Neuronal stem cell (in vitro differentiated cells): ENCODE data around the gene NR1H3.
"Not testable (repeated sequence)": the region's sequence is repeated elsewhere in the genome, so short reads cannot be mapped to it uniquely, and the experiment has no call there.

Source experiments
- DNase-seq: peaks from one replicate; pipeline ENCODE4 v3.0.0-alpha.2; 2013; ENCODE audit warnings: low spot score
- H2AFZ ChIP-seq: one replicate; pipeline ENCODE4 v1.6.1; 2013; ENCODE audit warnings: mild to moderate bottlenecking, low read length, inconsistent platforms
- H2AK5ac ChIP-seq: 2 replicates; pipeline ENCODE4 v1.6.1; 2013; ENCODE audit warnings: low read depth, mild to moderate bottlenecking, inconsistent platforms, low read length, moderate library complexity, mixed read lengths
- H2BK120ac ChIP-seq: 2 replicates; pipeline ENCODE4 v1.6.1; 2013; ENCODE audit warnings: low read depth, mild to moderate bottlenecking, inconsistent platforms, low read length, moderate library complexity, mixed read lengths
- H2BK12ac ChIP-seq: one replicate; pipeline ENCODE4 v1.6.1; 2013; ENCODE audit warnings: low read length, inconsistent platforms
- H2BK15ac ChIP-seq: 2 replicates; pipeline ENCODE4 v1.6.1; 2013; ENCODE audit warnings: mild to moderate bottlenecking, low read length, inconsistent platforms, mixed read lengths
- H2BK5ac ChIP-seq: one replicate; pipeline ENCODE4 v1.6.1; 2013; ENCODE audit warnings: inconsistent platforms, mild to moderate bottlenecking, low read length, moderate library complexity
- H3K14ac ChIP-seq: one replicate; pipeline ENCODE4 v1.6.1; 2013; ENCODE audit warnings: low read length, inconsistent platforms
- H3K18ac ChIP-seq: 2 replicates; pipeline ENCODE4 v1.6.1; 2013; ENCODE audit warnings: low read length, inconsistent platforms
- H3K23ac ChIP-seq: 2 replicates; pipeline ENCODE4 v1.6.1; 2013; ENCODE audit warnings: low read depth, mild to moderate bottlenecking, mixed read lengths, low read length, inconsistent platforms; ENCODE audit not compliant: poor library complexity
- H3K27ac ChIP-seq: replicated peaks from 3 replicates; pipeline ENCODE4 v1.5.1; 2013; ENCODE audit warnings: low read length, inconsistent platforms
- H3K27me3 ChIP-seq, 3 experiments: 2 replicates each; pipeline ENCODE4 v1.6.1; 2013; ENCODE audit warnings: low read length in 3 of 3, mild to moderate bottlenecking in 2 of 3, inconsistent platforms in 1 of 3, low read depth in 1 of 3, mixed read lengths in 1 of 3, moderate library complexity in 1 of 3; ENCODE audit not compliant: control insufficient read depth in 3 of 3, insufficient read depth in 3 of 3
- H3K36me3 ChIP-seq, 2 donors: replicated peaks in 1 of 2; 2 replicates each; pipeline ENCODE4 v1.6.1; 2013; ENCODE audit warnings: low read length in 2 of 2; ENCODE audit not compliant: control insufficient read depth in 2 of 2, insufficient read depth in 2 of 2
- H3K4ac ChIP-seq: 2 replicates; pipeline ENCODE4 v1.6.1; 2013; ENCODE audit warnings: inconsistent platforms, mild to moderate bottlenecking, low read length, moderate library complexity
- H3K4me1 ChIP-seq, 2 donors: 1 replicate in 1 of 2; 2 replicates in 1 of 2; pipeline ENCODE4 v1.6.1; 2013; ENCODE audit warnings: low read length in 2 of 2, low read depth in 1 of 2; ENCODE audit not compliant: control insufficient read depth in 2 of 2, insufficient read depth in 1 of 2
- H3K4me2 ChIP-seq: one replicate; pipeline ENCODE4 v1.6.1; 2013; ENCODE audit warnings: mild to moderate bottlenecking, low read length, inconsistent platforms; ENCODE audit not compliant: insufficient read depth, poor library complexity, severe bottlenecking
- H3K4me3 ChIP-seq, 2 donors: 2 replicates each; pipeline ENCODE4 v1.5.1; 2013; ENCODE audit warnings: low read length in 2 of 2, mild to moderate bottlenecking in 2 of 2, inconsistent platforms in 1 of 2, moderate library complexity in 1 of 2
- H3K79me1 ChIP-seq: one replicate; pipeline ENCODE4 v1.6.1; 2013; ENCODE audit warnings: low read depth, mild to moderate bottlenecking, inconsistent platforms, low read length, moderate library complexity
- H3K9ac ChIP-seq: one replicate; pipeline ENCODE4 v1.6.1; 2013; ENCODE audit warnings: mild to moderate bottlenecking, low read depth, low read length, inconsistent platforms; ENCODE audit not compliant: poor library complexity
- H3K9me3 ChIP-seq, 2 donors: replicated peaks in 1 of 2; 2 replicates each; pipeline versions ENCODE3 to v1.6.1; 2013; ENCODE audit warnings: low read length in 2 of 2, mild to moderate bottlenecking in 2 of 2, inconsistent platforms in 1 of 2, low read depth in 1 of 2, mixed read lengths in 1 of 2, moderate library complexity in 1 of 2; ENCODE audit not compliant: control insufficient read depth in 2 of 2, insufficient read depth in 1 of 2
- H4K8ac ChIP-seq: one replicate; pipeline ENCODE4 v1.6.1; 2013; ENCODE audit warnings: low read depth, mild to moderate bottlenecking, inconsistent platforms, low read length, moderate library complexity
- H4K91ac ChIP-seq: one replicate; pipeline ENCODE4 v1.6.1; 2013; ENCODE audit warnings: low read length, low read depth, mild to moderate bottlenecking, inconsistent platforms; ENCODE audit not compliant: poor library complexity
- WGBS, 2 donors: extraction: QIAGEN DNeasy Blood & Tissue Kit; methylation state at CpG; one replicate each; pipeline ENCODE4 v1.1.7; 2013; ENCODE audit warnings: missing lambda C conversion rate in 2 of 2, mixed read lengths in 1 of 2; ENCODE audit not compliant: insufficient read length in 2 of 2, insufficient replicate concordance in 1 of 2; ENCODE audit errors: extremely low coverage in 2 of 2; 5-methylcytosine and 5-hydroxymethylcytosine counted together

NR1H3 gene

DNA sequence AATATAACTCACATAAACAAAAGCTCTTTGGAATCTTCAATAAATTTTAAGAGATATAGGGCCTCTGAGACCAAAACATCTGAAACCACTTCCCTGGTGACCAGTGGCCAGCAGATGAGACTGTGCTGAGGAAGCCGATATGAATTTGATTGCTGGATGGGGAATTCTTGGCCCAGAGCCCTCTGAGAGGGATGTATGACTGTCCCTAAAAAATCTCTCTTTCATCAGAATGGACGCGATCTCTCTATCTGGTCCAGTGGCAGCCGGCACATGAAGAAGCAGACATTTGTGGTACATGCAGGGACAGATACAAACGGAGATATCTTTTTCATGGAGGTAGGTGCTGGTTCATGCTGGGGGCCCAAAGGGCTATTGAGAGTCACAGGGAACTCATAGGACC is 57.2 kb downstream of the NR1H3 start:
- no peak overlapping the region for H2BK120ac ChIP-seq
- H4K91ac ChIP-seq: no peak overlapping the region
- no peak overlapping the region for H2BK5ac ChIP-seq
- H3K9me3 ChIP-seq: no peaks in the 10 kb centered on the region
- H3K36me3 ChIP-seq: peaks cover 2 to 76% of the 10 kb centered on the region in 2 donors
- no peak overlapping the region for H3K9ac ChIP-seq
- no peak overlapping the region for H4K8ac ChIP-seq
- H3K27ac ChIP-seq: no peak overlapping the region
- H3K27me3 ChIP-seq: no peaks in the 10 kb centered on the region
- no peak overlapping the region for H2BK15ac ChIP-seq
- no peak overlapping the region for H2BK12ac ChIP-seq
- no peak overlapping the region for H3K4me2 ChIP-seq
- H3K79me1 ChIP-seq: no peaks in the 10 kb centered on the region
- no peak overlapping the region for H2AFZ ChIP-seq
- H3K18ac ChIP-seq: no peak overlapping the region
- no peak overlapping the region for H3K14ac ChIP-seq
- no peak overlapping the region for H2AK5ac ChIP-seq
- H3K4me1 ChIP-seq: no peaks in the 10 kb centered on the region
- no peak overlapping the region for H3K23ac ChIP-seq
- no peak for DNase-seq
- no peak overlapping the region for H3K4ac ChIP-seq
- H3K4me3 ChIP-seq: no peak overlapping the region
- WGBS, 2 donors: no CpG with 5 or more reads among the region's 5 CpGs

DNA sequence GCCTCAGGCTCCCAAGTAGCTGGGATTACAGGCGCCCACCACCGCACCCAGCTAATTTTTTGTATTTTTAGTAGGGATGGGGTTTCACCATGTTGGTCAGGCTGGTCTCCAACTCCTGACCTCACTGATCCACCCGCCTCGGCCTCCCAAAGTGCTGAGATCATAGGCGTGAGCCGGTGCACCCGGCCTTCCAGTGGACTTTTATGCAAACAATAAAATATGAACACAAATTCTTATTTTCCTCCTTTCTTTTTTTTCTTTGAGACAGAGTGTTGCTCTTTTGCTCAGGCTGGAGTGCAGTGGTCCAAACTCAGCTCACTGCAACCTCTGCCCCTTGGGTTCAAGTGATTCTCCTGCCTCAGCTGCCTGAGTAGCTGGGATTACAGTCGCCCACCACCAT is 58.7 kb downstream of the NR1H3 start:
- not testable (repeated sequence) for H4K8ac ChIP-seq, H3K14ac ChIP-seq, H3K23ac ChIP-seq, H2BK5ac ChIP-seq, H2AK5ac ChIP-seq, H2AFZ ChIP-seq, H2BK120ac ChIP-seq, H3K4me3 ChIP-seq, H3K4ac ChIP-seq, DNase-seq, H4K91ac ChIP-seq, H3K27me3 ChIP-seq, H3K27ac ChIP-seq, H3K18ac ChIP-seq, H3K9ac ChIP-seq, H2BK12ac ChIP-seq, H3K9me3 ChIP-seq, H2BK15ac ChIP-seq, H3K4me2 ChIP-seq, H3K79me1 ChIP-seq, H3K4me1 ChIP-seq
- peaks cover 0 to 62% of the 10 kb centered on the region in 2 donors for H3K36me3 ChIP-seq
- WGBS, 2 donors: no CpG with 5 or more reads among the region's 8 CpGs

DNA sequence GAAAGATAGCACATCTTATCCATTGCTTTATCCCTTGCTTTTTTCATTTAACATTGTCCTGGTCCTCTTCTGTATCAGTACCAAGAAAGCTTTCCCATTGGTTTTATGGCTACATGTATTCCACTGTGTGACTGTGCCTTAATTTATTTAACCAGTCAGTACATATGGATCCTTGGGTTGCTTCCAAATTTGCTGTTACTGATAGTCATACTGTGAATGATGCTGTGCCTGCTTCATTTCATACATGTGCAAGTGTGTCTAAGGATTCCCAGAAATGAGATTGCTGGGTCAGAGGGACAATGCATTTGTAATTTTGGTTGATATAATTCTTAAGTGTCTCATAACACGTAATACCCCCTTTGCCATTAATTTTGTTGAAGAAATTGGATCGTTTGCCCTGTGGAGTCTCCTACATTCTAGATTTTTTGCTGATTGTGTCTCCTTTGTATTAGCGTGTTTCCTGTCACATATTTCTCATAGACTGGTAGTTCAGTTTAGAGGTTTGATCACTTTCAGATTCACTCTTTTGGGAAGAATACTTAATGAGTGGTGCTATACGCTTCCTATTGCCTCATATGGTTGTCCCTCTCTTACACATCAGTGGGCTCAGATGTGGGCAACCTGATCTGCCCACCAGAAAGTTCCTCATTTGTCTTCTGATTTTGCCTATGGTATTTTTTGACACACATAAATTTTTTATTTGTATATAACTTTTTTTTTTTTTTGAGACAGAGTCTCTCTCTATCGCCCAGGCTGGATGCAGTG is 59.5 kb downstream of the NR1H3 start:
- Histone ChIP-seq H3K4me1 (no peaks in the 10 kb centered on the region), H3K4me2 (no peak overlapping the region), H3K18ac (no peak overlapping the region), H3K9ac (no peak overlapping the region), H3K23ac (no peak overlapping the region), H2BK15ac (no peak overlapping the region), H3K9me3 (no peaks in the 10 kb centered on the region), H2BK12ac (no peak overlapping the region), H3K4ac (no peak overlapping the region), H4K91ac (no peak overlapping the region), H3K27me3 (no peaks in the 10 kb centered on the region), H2BK120ac (no peak overlapping the region), H2BK5ac (no peak overlapping the region), H2AK5ac (no peak overlapping the region), H3K36me3 (peaks cover 0 to 62% of the 10 kb centered on the region in 2 donors), H3K27ac (no peak overlapping the region), H3K4me3 (no peak overlapping the region), H3K79me1 (no peaks in the 10 kb centered on the region), H2AFZ (no peak overlapping the region), H3K14ac (no peak overlapping the region), H4K8ac (no peak overlapping the region)
- no peak for DNase-seq
- no CpG with 5 or more reads among the region's 5 CpGs for WGBS, 2 donors

DNA sequence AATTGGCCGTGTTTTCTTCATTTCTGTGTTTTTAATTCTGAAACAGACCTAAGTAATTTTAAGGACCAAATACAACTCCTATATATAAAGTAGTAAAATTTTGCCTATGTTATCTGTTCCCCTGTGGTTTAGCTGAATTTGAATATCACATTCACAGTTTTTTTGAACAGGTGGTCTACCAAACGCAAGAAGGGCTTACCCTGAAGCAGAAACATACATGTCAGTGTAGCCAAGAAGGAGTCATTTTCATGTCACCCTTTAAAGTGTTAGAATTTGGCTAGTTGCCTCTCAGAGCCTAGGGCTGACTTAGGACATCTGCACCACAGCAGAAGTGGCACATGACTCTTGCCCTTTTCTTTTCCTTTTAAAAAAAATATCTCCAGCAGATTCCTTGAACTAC is 60.4 kb downstream of the NR1H3 start:
- H3K4me2 ChIP-seq: no peak overlapping the region
- H2BK12ac ChIP-seq: no peak overlapping the region
- H3K23ac ChIP-seq: no peak overlapping the region
- no peak overlapping the region for H3K9ac ChIP-seq
- H4K91ac ChIP-seq: no peak overlapping the region
- H3K18ac ChIP-seq: no peak overlapping the region
- H3K27ac ChIP-seq: no peak overlapping the region
- no peak for DNase-seq
- H3K36me3 ChIP-seq: peaks cover 0 to 58% of the 10 kb centered on the region in 2 donors
- H3K79me1 ChIP-seq: no peaks in the 10 kb centered on the region
- no peak overlapping the region for H4K8ac ChIP-seq
- no peaks in the 10 kb centered on the region for H3K4me1 ChIP-seq
- no peak overlapping the region for H2BK120ac ChIP-seq
- H3K9me3 ChIP-seq: no peaks in the 10 kb centered on the region
- no peak overlapping the region for H3K14ac ChIP-seq
- no peak overlapping the region for H2AFZ ChIP-seq
- no peaks in the 10 kb centered on the region for H3K27me3 ChIP-seq
- no peak overlapping the region for H2BK5ac ChIP-seq
- H2BK15ac ChIP-seq: no peak overlapping the region
- no CpG with 5 or more reads among the region's 2 CpGs for WGBS, 2 donors
- no peak overlapping the region for H3K4me3 ChIP-seq
- no peak overlapping the region for H3K4ac ChIP-seq
- H2AK5ac ChIP-seq: no peak overlapping the region
